A549 (cell line): ENCODE data around the gene TRIM24.
"Not testable (repeated sequence)": the region's sequence is repeated elsewhere in the genome, so short reads cannot be mapped to it uniquely, and the experiment has no call there.

Source experiments
- CHD4 ChIP-seq: fragments of 200-600 bp; sonication (generic); IDR thresholded peaks from 2 replicates; pipeline ENCODE4 v1.6.1; 2016; ENCODE audit warnings: antibody characterized with exemption, mild to moderate bottlenecking, borderline replicate concordance
- CTCF ChIP-seq: fragments of >200 bp; sonication (Bioruptor Twin); formaldehyde crosslinking; IDR thresholded peaks from 3 replicates; pipeline ENCODE4 v1.5.1; 2016
- POLR2A ChIP-seq: IDR thresholded peaks from 2 replicates; pipeline ENCODE4 v1.6.1; 2012; ENCODE audit warnings: mild to moderate bottlenecking, low read length
- POLR2AphosphoS2 ChIP-seq: conservative IDR thresholded peaks from 2 replicates; pipeline ENCODE4 v1.6.1; 2012; ENCODE audit warnings: low read length, improper control_type of control experiment, inconsistent platforms
- SMC3 ChIP-seq: fragments of >200 bp; sonication (Bioruptor Twin); formaldehyde crosslinking; IDR thresholded peaks from 3 replicates; pipeline ENCODE4 v1.6.1; 2018; ENCODE audit warnings: inconsistent platforms

- TF ChIP-seq POLR2A, POLR2AphosphoS2, CTCF, SMC3, CHD4: not testable (repeated sequence)
These were observed 6.2 kb downstream of the TRIM24 start for GRCh38 chr7:138466069-138466756.
